Chondrocyte (in vitro differentiated cells): ENCODE data around the gene SERPINA6. TPM values are rescaled to one million over a fixed set of nuclear protein-coding genes. Genes with fewer than 3 reads are reported as not detected.
"Not testable (repeated sequence)": the region's sequence is repeated elsewhere in the genome, so short reads cannot be mapped to it uniquely, and the experiment has no call there.

Experiments
- DNase-seq: peaks from one replicate; pipeline ENCODE4 v3.0.0; 2021; ENCODE audit warnings: mixed read lengths, low spot score
- H3K27ac Mint-ChIP-seq: one replicate; pipeline ENCODE4 v1.8.0; 2021; ENCODE audit warnings: mild to moderate bottlenecking, moderate library complexity, mixed read lengths; ENCODE audit not compliant: unreplicated experiment
- H3K27me3 Mint-ChIP-seq: 2 replicates; pipeline ENCODE4 v1.8.0; 2021; ENCODE audit warnings: low read depth, mixed read lengths
- H3K36me3 Mint-ChIP-seq: 2 replicates; pipeline ENCODE4 v1.8.0; 2021; ENCODE audit warnings: low read depth, mixed read lengths
- H3K4me1 Mint-ChIP-seq: 2 replicates; pipeline ENCODE4 v1.8.0; 2021; ENCODE audit warnings: low read depth, mild to moderate bottlenecking, mixed read lengths
- H3K4me3 Mint-ChIP-seq: one replicate; pipeline ENCODE4 v1.8.0; 2021; ENCODE audit warnings: mild to moderate bottlenecking, moderate library complexity, mixed read lengths; ENCODE audit not compliant: unreplicated experiment
- H3K9me3 Mint-ChIP-seq: 2 replicates; pipeline ENCODE4 v1.8.0; 2021; ENCODE audit warnings: low read depth, mixed read lengths
- CTCF ChIP-seq: fragments of 200-600 bp; sonication (generic); IDR thresholded peaks from 2 replicates; pipeline ENCODE4 v1.5.0; 2021; ENCODE audit warnings: antibody characterized with exemption, mild to moderate bottlenecking, moderate library complexity
- total RNA-seq: library from RNA; stranded (reverse); gene quantifications from 3 replicates; pipeline ENCODE4 v1.2.1, GENCODE V29; 2021

Gene SERPINA6
- total RNA-seq, 1 donor from 2014 or later = not detected

DNA sequence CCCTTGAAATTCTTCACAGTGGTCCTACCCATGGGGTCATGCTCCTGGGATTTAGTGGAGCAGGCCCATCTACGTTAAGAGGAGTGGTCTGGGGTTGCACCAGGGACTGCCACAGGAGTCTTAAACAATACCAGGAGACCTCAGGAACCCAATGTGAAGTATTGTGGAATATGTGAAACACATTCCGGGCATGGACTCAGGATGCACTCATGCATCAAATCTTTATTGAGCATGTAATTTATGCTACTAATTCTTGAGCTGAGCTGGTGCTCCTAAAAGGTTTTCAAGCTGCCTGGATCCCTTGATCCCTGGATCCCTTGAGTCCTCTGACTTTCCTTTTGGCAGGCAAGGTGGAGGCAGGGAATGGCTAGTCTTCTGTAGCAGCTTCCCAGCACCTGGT lies 38.9 kb downstream of the SERPINA6 start:
- Mint-ChIP-seq H3K27ac (no peak overlapping the region), H3K36me3 (no peaks in the 10 kb centered on the region), H3K4me1 (no peaks in the 10 kb centered on the region), H3K4me3 (no peak overlapping the region), H3K9me3 (no peaks in the 10 kb centered on the region), H3K27me3 (peaks cover 12% of the 10 kb centered on the region)
- no peak for DNase-seq
- TF ChIP-seq CTCF = no peak

GRCh38 chr14:94282991-94283723 lies 40.0 kb downstream of the SERPINA6 start:
- peaks cover 9% of the 10 kb centered on the region for H3K27me3 Mint-ChIP-seq
- H3K4me3 Mint-ChIP-seq = no peak overlapping the region
- no peaks in the 10 kb centered on the region for H3K36me3 Mint-ChIP-seq
- H3K9me3 Mint-ChIP-seq = no peaks in the 10 kb centered on the region
- DNase-seq = no peak
- no peaks in the 10 kb centered on the region for H3K4me1 Mint-ChIP-seq
- no peak overlapping the region for H3K27ac Mint-ChIP-seq
- no peak for TF ChIP-seq CTCF

GRCh38 chr14:94278731-94279130 lies 44.4 kb downstream of the SERPINA6 start:
- H3K4me1 Mint-ChIP-seq = no peaks in the 10 kb centered on the region
- no peak for TF ChIP-seq CTCF
- no peak overlapping the region for H3K27ac Mint-ChIP-seq

GRCh38 chr14:94276898-94277561 lies 46.1 kb downstream of the SERPINA6 start:
- H3K9me3 Mint-ChIP-seq, H3K4me3 Mint-ChIP-seq, DNase-seq, H3K27ac Mint-ChIP-seq, H3K36me3 Mint-ChIP-seq, H3K4me1 Mint-ChIP-seq: not testable (repeated sequence)
- H3K27me3 Mint-ChIP-seq = peaks cover 10% of the 10 kb centered on the region

More at GRCh38 chr14:94278731-94279130, 44.4 kb downstream of the SERPINA6 start:
- Mint-ChIP-seq H3K27me3 (peaks cover 3% of the 10 kb centered on the region), H3K9me3 (no peaks in the 10 kb centered on the region), H3K36me3 (no peaks in the 10 kb centered on the region), H3K4me3 (no peak overlapping the region)
- DNase-seq = no peak

- TF ChIP-seq CTCF = no peak
- no peak overlapping the region for H3K4me3 Mint-ChIP-seq
- no peak for DNase-seq
- H3K36me3 Mint-ChIP-seq = no peaks in the 10 kb centered on the region
- no peaks in the 10 kb centered on the region for H3K9me3 Mint-ChIP-seq
- no peak overlapping the region for H3K27ac Mint-ChIP-seq
- no peaks in the 10 kb centered on the region for H3K4me1 Mint-ChIP-seq
- peaks cover 29% of the 10 kb centered on the region for H3K27me3 Mint-ChIP-seq
Measured at GRCh38 chr14:94269156-94269555, 54.0 kb downstream of the SERPINA6 start.

GRCh38 chr14:94268582-94268981 lies 54.6 kb downstream of the SERPINA6 start:
- H3K9me3 Mint-ChIP-seq, H3K4me1 Mint-ChIP-seq, DNase-seq, H3K36me3 Mint-ChIP-seq, H3K4me3 Mint-ChIP-seq, H3K27ac Mint-ChIP-seq: not testable (repeated sequence)
- peaks cover 27% of the 10 kb centered on the region for H3K27me3 Mint-ChIP-seq
